HG03558 (cell line): ENCODE measurements around the gene ADAM21.
"Not testable (repeated sequence)": the region's sequence is repeated elsewhere in the genome, so short reads cannot be mapped to it uniquely, and the experiment has no call there.

Experiments used
- ATAC-seq: cut with Tn5 transposase; IDR thresholded peaks from one replicate; pipeline ENCODE4 v1.9.1; 2021; ENCODE audit warnings: moderate number of reproducible peaks; ENCODE audit not compliant: unreplicated experiment; ENCODE audit errors: extremely low read depth

The ADAM21 gene

GRCh38 chr14:70475459-70475858 lies 23.5 kb downstream of the ADAM21 start:
- not testable (repeated sequence) for ATAC-seq

- ATAC-seq = not testable (repeated sequence)
Measured at GRCh38 chr14:70477356-70478105, 25.6 kb downstream of the ADAM21 start.

- ATAC-seq = no peak
Measured at GRCh38 chr14:70489579-70490200, 37.7 kb downstream of the ADAM21 start.

GRCh38 chr14:70498191-70498590 lies 46.2 kb downstream of the ADAM21 start:
- no peak for ATAC-seq
